H1 (cell line): ENCODE measurements around the gene TIMM10. TPM values are rescaled to one million over a fixed set of nuclear protein-coding genes. Genes with fewer than 3 reads are reported as not detected.

ENCODE experiments used
- CTCF ChIA-PET: fragments of 300-600 bp; sonication (Branson Sonifier 250); formaldehyde crosslinking; loops from one replicate; lab custom pipeline; 2021; ENCODE audit not compliant: partially characterized antibody; lab: Charles Lee
- POLR2A ChIA-PET: fragments of 300-600 bp; sonication (Branson Sonifier 250); formaldehyde crosslinking; loops from one replicate; lab custom pipeline; 2021; ENCODE audit warnings: inconsistent platforms; ENCODE audit not compliant: partially characterized antibody; lab: Charles Lee
- DNase-seq, 2 experiments: peaks; one replicate each; pipeline versions ENCODE4 v3.0.0 to v3.0.0-alpha.2; 2010 to 2022; ENCODE audit warnings: low spot score in 2 of 2, low read depth in 1 of 2, mixed read lengths in 1 of 2
- FAIRE-seq: peaks from 2 replicates; lab custom pipeline; 2011; peaks lifted over from hg19 to GRCh38; lab: Jason Lieb, UNC
- H2AFZ ChIP-seq: 2 replicates; pipeline ENCODE4 v1.8.1; 2012; ENCODE audit warnings: low read length, inconsistent platforms
- H2AK5ac ChIP-seq: 2 replicates; pipeline ENCODE4 v1.6.1; 2013; ENCODE audit warnings: low read depth, low read length
- H2BK120ac ChIP-seq: replicated peaks from 2 replicates; pipeline ENCODE3; 2013; ENCODE audit warnings: low read depth, low read length, inconsistent platforms
- H2BK12ac ChIP-seq: 2 replicates; pipeline ENCODE4 v1.6.1; 2013; ENCODE audit warnings: low read depth, low read length
- H2BK15ac ChIP-seq: 2 replicates; pipeline ENCODE4 v1.6.1; 2013; ENCODE audit warnings: low read length
- H2BK20ac ChIP-seq: 2 replicates; pipeline ENCODE4 v1.6.1; 2013; ENCODE audit warnings: low read length
- H2BK5ac ChIP-seq: 2 replicates; pipeline ENCODE4 v1.6.1; 2013; ENCODE audit warnings: low read depth, low read length
- H3K14ac ChIP-seq: 2 replicates; pipeline ENCODE4 v1.6.1; 2013; ENCODE audit warnings: inconsistent platforms; ENCODE audit not compliant: insufficient read length
- H3K18ac ChIP-seq: 2 replicates; pipeline ENCODE4 v1.6.1; 2013; ENCODE audit warnings: low read length; ENCODE audit errors: extremely low read depth
- H3K23ac ChIP-seq: 2 replicates; pipeline ENCODE4 v1.6.1; 2013; ENCODE audit warnings: inconsistent platforms; ENCODE audit not compliant: insufficient read length
- H3K23me2 ChIP-seq: 2 replicates; pipeline ENCODE4 v1.6.1; 2013; ENCODE audit warnings: low read depth, low read length
- H3K27ac ChIP-seq: 2 replicates; pipeline ENCODE4 v1.6.1; 2011; ENCODE audit warnings: low read depth, low read length, inconsistent platforms
- H3K27me3 ChIP-seq, 4 experiments: replicated peaks in 1 of 4; 1 replicate in 1 of 4; 2 replicates in 3 of 4; pipeline versions ENCODE4 v1.6.1 to v1.8.1; 2011 to 2013; ENCODE audit warnings: low read length in 3 of 4, mild to moderate bottlenecking in 3 of 4, inconsistent platforms in 2 of 4, mixed read lengths in 2 of 4, moderate library complexity in 1 of 4; ENCODE audit not compliant: control insufficient read depth in 3 of 4, insufficient read depth in 3 of 4; ENCODE audit errors: extremely low read depth in 1 of 4
- H3K36me3 ChIP-seq, 4 experiments: 2 replicates each; pipeline versions ENCODE4 v1.6.1 to v1.8.1; 2011 to 2013; ENCODE audit warnings: mild to moderate bottlenecking in 4 of 4, low read length in 3 of 4, moderate library complexity in 2 of 4, control low read depth in 1 of 4, inconsistent platforms in 1 of 4; ENCODE audit not compliant: insufficient read depth in 4 of 4, control insufficient read depth in 2 of 4
- H3K4ac ChIP-seq: replicated peaks from 2 replicates; pipeline ENCODE3; 2013; ENCODE audit warnings: low read length, low read depth, mixed read lengths, inconsistent platforms; ENCODE audit not compliant: insufficient read length
- H3K4me1 ChIP-seq, 4 experiments: replicated peaks in 1 of 4; 1 replicate in 1 of 4; 2 replicates in 3 of 4; pipeline versions ENCODE4 v1.6.1 to v1.8.1; 2011 to 2013; ENCODE audit warnings: low read length in 3 of 4, inconsistent platforms in 2 of 4, mixed read lengths in 1 of 4; ENCODE audit not compliant: insufficient read depth in 4 of 4, control insufficient read depth in 3 of 4
- H3K4me2 ChIP-seq, 2 experiments: 2 replicates each; pipeline versions ENCODE4 v1.6.1 to v1.8.1; 2011 to 2013; ENCODE audit warnings: low read depth in 2 of 2, low read length in 2 of 2, control low read depth in 1 of 2, inconsistent platforms in 1 of 2, mild to moderate bottlenecking in 1 of 2; ENCODE audit not compliant: insufficient read depth in 1 of 2
- H3K4me3 ChIP-seq, 4 experiments: fragments of 200-600, 300-600 bp in 1 of 4; sonication (generic), shearing (Covaris generic), sonication (Bioruptor Twin) in 1 of 4; 2 replicates each; pipeline versions ENCODE4 v1.5.1 to v1.8.1; 2011 to 2016; ENCODE audit warnings: low read length in 4 of 4, low read depth in 3 of 4, control low read depth in 2 of 4, inconsistent platforms in 2 of 4, mild to moderate bottlenecking in 2 of 4, mixed read lengths in 1 of 4, moderate library complexity in 1 of 4; ENCODE audit not compliant: insufficient read depth in 2 of 4; ENCODE audit errors: extremely low read depth in 1 of 4
- H3K56ac ChIP-seq: replicated peaks from 2 replicates; pipeline ENCODE3; 2013; ENCODE audit warnings: low read depth, mild to moderate bottlenecking, mixed read lengths, low read length, inconsistent platforms; ENCODE audit not compliant: insufficient read length
- H3K79me1 ChIP-seq: 2 replicates; pipeline ENCODE4 v1.6.1; 2013; ENCODE audit warnings: low read depth, low read length, control low read depth
- H3K79me2 ChIP-seq, 2 experiments: 2 replicates each; pipeline versions ENCODE4 v1.6.1 to v1.8.1; 2012 to 2013; ENCODE audit warnings: low read length in 2 of 2, mild to moderate bottlenecking in 2 of 2, inconsistent platforms in 1 of 2; ENCODE audit not compliant: insufficient read depth in 2 of 2, control insufficient read depth in 1 of 2
- H3K9ac ChIP-seq, 4 experiments: replicated peaks in 1 of 4; 1 replicate in 1 of 4; 2 replicates in 3 of 4; pipeline versions ENCODE4 v1.6.1 to v1.8.1; 2011 to 2013; ENCODE audit warnings: low read depth in 3 of 4, low read length in 3 of 4, control low read depth in 2 of 4, mild to moderate bottlenecking in 2 of 4, moderate library complexity in 2 of 4, inconsistent platforms in 1 of 4; ENCODE audit errors: extremely low read depth in 1 of 4
- H3K9me3 ChIP-seq, 2 experiments: 2 replicates each; pipeline versions ENCODE4 v1.6.1 to v1.8.1; 2012 to 2013; ENCODE audit warnings: mild to moderate bottlenecking in 2 of 2, moderate library complexity in 2 of 2, control low read depth in 1 of 2, inconsistent platforms in 1 of 2, low read depth in 1 of 2, low read length in 1 of 2, mixed read lengths in 1 of 2; ENCODE audit not compliant: insufficient read depth in 2 of 2
- H4K20me1 ChIP-seq, 2 experiments: replicated peaks in 1 of 2; 2 replicates each; pipeline versions ENCODE3 to v1.8.1; 2011 to 2013; ENCODE audit warnings: inconsistent platforms in 2 of 2, low read length in 2 of 2, mild to moderate bottlenecking in 1 of 2; ENCODE audit not compliant: insufficient read depth in 2 of 2, control insufficient read depth in 1 of 2
- H4K5ac ChIP-seq: 2 replicates; pipeline ENCODE4 v1.6.1; 2013; ENCODE audit warnings: low read length, low read depth, mixed read lengths, inconsistent platforms; ENCODE audit not compliant: insufficient read length
- H4K8ac ChIP-seq: 2 replicates; pipeline ENCODE4 v1.8.0; 2013; ENCODE audit warnings: mild to moderate bottlenecking, moderate library complexity, low read length, inconsistent platforms; ENCODE audit not compliant: insufficient read depth; ENCODE audit errors: extremely low read depth
- H4K91ac ChIP-seq: replicated peaks from 2 replicates; pipeline ENCODE3; 2013; ENCODE audit warnings: low read length, mixed read lengths, inconsistent platforms; ENCODE audit not compliant: insufficient read length
- CEBPB ChIP-seq: IDR thresholded peaks from 2 replicates; pipeline ENCODE4 v1.6.1; 2012; ENCODE audit warnings: low read depth, low read length
- HDAC6 ChIP-seq: IDR thresholded peaks from one replicate; pipeline ENCODE4 v1.7.1; 2012; ENCODE audit warnings: low read depth, mild to moderate bottlenecking, inconsistent platforms, low read length, moderate library complexity
- RNF2 ChIP-seq: fragments of 200-900, 300-1000 bp; sonication (generic); IDR thresholded peaks from 2 replicates; pipeline ENCODE4 v1.7.1; 2016; ENCODE audit warnings: borderline replicate concordance, low read depth, mild to moderate bottlenecking, antibody characterized with exemption, low read length; ENCODE audit not compliant: poor library complexity, severe bottlenecking; ENCODE audit errors: missing control alignments
- WGBS, 2 experiments: shearing (Covaris generic) in 1 of 2; methylation state at CpG; one replicate each; pipeline versions ENCODE4 v1.1.6 to v1.1.7; 2013 to 2015; ENCODE audit warnings: low lambda C conversion rate in 2 of 2, mixed read lengths in 2 of 2, inconsistent platforms in 1 of 2, low coverage in 1 of 2, missing lambda C conversion rate in 1 of 2; ENCODE audit not compliant: insufficient replicate concordance in 2 of 2, insufficient coverage in 1 of 2, insufficient read length in 1 of 2; ENCODE audit errors: extremely low coverage in 1 of 2, missing lambda C conversion rate in 1 of 2; 5-methylcytosine and 5-hydroxymethylcytosine counted together
- polyA plus RNA-seq, 7 experiments: library from polyadenylated mRNA; depleted of rRNA in 3 of 7; stranded (reverse) in 5 of 7; unstranded in 2 of 7; fragments of >200 nt in 5 of 7; fragments of 200-250 nt in 2 of 7; gene quantifications; 1 replicate in 5 of 7; 2 replicates in 1 of 7; 4 replicates in 1 of 7; pipeline versions ENCODE4 v1.2.1 to v1.2.3, GENCODE V29; 2011 to 2013; ENCODE audit warnings: missing spikeins in 2 of 7, mixed read lengths in 2 of 7
- total RNA-seq: library from RNA; stranded (reverse); fragmentation: NEBNext Ultra II Directional; extraction: Animal tissue kit (Norgen Biotek cat#: 25700); gene quantifications from 2 replicates; pipeline ENCODE4 v1.2.1, GENCODE V29; 2021

Gene TIMM10
- total and polyA plus RNA-seq, 2 of the 8 experiments (the other 6 are each of a cell fraction or from before 2014, with no cell fraction given): 117 to 227 TPM

DNA sequence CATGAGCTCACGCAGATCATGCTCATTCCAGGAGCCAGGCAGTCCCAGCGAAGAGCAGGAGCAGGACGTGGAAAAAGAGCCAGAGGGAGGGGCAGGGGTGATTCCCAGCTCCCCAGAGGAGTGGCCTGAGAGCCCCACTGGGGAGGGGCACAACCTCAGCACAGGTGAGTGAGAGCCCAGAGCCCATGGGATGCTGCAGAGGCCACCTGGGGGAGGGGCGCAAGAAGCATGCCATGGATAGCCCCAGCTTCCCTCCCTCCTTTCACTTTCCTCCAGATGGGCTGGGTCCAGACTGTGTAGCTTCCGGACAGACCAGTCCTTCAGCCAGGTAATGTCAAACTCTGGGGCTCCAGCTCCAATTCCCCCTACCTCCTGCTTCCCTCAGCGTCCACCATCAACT is 13.0 kb upstream of the TIMM10 start:
- TF ChIP-seq CEBPB: no peak
- no peak for TF ChIP-seq RNF2
- TF ChIP-seq HDAC6: no peak
- H3K18ac ChIP-seq: peak overlapping the region; percentile 94
- H3K4ac ChIP-seq: no peak overlapping the region
- no peak overlapping the region; a peak in 1 of 7 replicates for H3K9ac ChIP-seq
- H3K36me3 ChIP-seq: no peaks in the 10 kb centered on the region
- 67% methylated on average over 6 of the region's 6 CpGs; no CpG with 5 or more reads in 1 of the 2 experiments for WGBS, 2 experiments
- no peak overlapping the region for H4K91ac ChIP-seq
- FAIRE-seq (no peak), DNase-seq (no peak)
- no peak overlapping the region for H3K56ac ChIP-seq
- no peak overlapping the region for H3K4me3 ChIP-seq
- no peak overlapping the region for H4K8ac ChIP-seq
- H3K14ac ChIP-seq: no peak overlapping the region
- no peaks in the 10 kb centered on the region; a peak in 2 of 7 replicates for H3K27me3 ChIP-seq
- H3K23me2 ChIP-seq: no peaks in the 10 kb centered on the region
- peak overlapping the region; percentile 2 to 33; a peak in 1 of 4 replicates for H3K4me2 ChIP-seq
- H2AK5ac ChIP-seq: peak overlapping the region; percentile 71
- H3K9me3 ChIP-seq: no peaks in the 10 kb centered on the region
- H2BK5ac ChIP-seq: peak overlapping the region; percentile 48; the same call in 1 of the 2 replicates
- no peaks in the 10 kb centered on the region for H3K79me2 ChIP-seq
- peak overlapping the region; percentile 48 for H2BK15ac ChIP-seq
- H4K20me1 ChIP-seq: no peaks in the 10 kb centered on the region
- H3K4me1 ChIP-seq: peaks cover 0 to 15% (median 11%) of the 10 kb centered on the region in 4 experiments; a peak in 6 of 7 replicates
- H3K23ac ChIP-seq: no peak overlapping the region
- H2BK20ac ChIP-seq: 0 out of 2 replicates have a peak overlapping the region, but pooled peaks have one; percentile 32
- no peak overlapping the region for H4K5ac ChIP-seq
- no peak overlapping the region for H3K27ac ChIP-seq
- H3K79me1 ChIP-seq: no peaks in the 10 kb centered on the region
- H2AFZ ChIP-seq: no peak overlapping the region
- CTCF ChIA-PET: interaction anchor here (0.5 to 5.5 kb wide), 13 partner anchors 9 to 547 kb away, joined by 3 to 28 read pairs (median 3); partner anchors contain the start of gene SLC43A1
- no peak overlapping the region for H2BK120ac ChIP-seq
- POLR2A ChIA-PET: interaction anchor here (0.6 to 7.2 kb wide), 16 partner anchors 9 to 218 kb away, joined by 3 to 47 read pairs (median 3); partner anchors contain the start of genes RTN4RL2 and UBE2L6
- peak overlapping the region; percentile 99 for H2BK12ac ChIP-seq
